GM18499 (cell line): ENCODE measurements around the gene RALB.
A peak's percentile ranks its signal among the peaks of the same experiment; 100 is the strongest.
"Not testable (repeated sequence)": the region's sequence is repeated elsewhere in the genome, so short reads cannot be mapped to it uniquely, and the experiment has no call there.

Experiments
- ATAC-seq: cut with Tn5 transposase; IDR thresholded peaks from one replicate; pipeline ENCODE4 v1.9.1; 2021; ENCODE audit warnings: moderate number of reproducible peaks; ENCODE audit not compliant: insufficient read depth, unreplicated experiment

RALB gene

GRCh38 chr2:120224735-120225548 is 27.7 kb upstream of the RALB start:
- no peak for ATAC-seq

GRCh38 chr2:120225549-120226065 is 27.0 kb upstream of the RALB start:
- no peak for ATAC-seq

- ATAC-seq: no peak
Observed at GRCh38 chr2:120226316-120226715, 26.3 kb upstream of the RALB start.

GRCh38 chr2:120227111-120227991 is 25.3 kb upstream of the RALB start:
- no peak for ATAC-seq

- ATAC-seq: no peak
Observed at GRCh38 chr2:120228503-120228902, 24.1 kb upstream of the RALB start.

GRCh38 chr2:120229341-120229740 is 23.3 kb upstream of the RALB start:
- no peak for ATAC-seq

- ATAC-seq: no peak
Observed at GRCh38 chr2:120230515-120231471, 21.9 kb upstream of the RALB start.

- ATAC-seq: peak; percentile 1
Observed at GRCh38 chr2:120231564-120231973, 21.1 kb upstream of the RALB start.

- peak; percentile 74 for ATAC-seq
Observed at GRCh38 chr2:120231974-120232635, 20.5 kb upstream of the RALB start.

GRCh38 chr2:120233292-120233691 is 19.4 kb upstream of the RALB start:
- ATAC-seq: no peak

GRCh38 chr2:120235158-120235557 is 17.5 kb upstream of the RALB start:
- not testable (repeated sequence) for ATAC-seq

GRCh38 chr2:120235681-120236080 is 17.0 kb upstream of the RALB start:
- no peak for ATAC-seq

- no peak for ATAC-seq
Observed at GRCh38 chr2:120236316-120236715, 16.3 kb upstream of the RALB start.

- ATAC-seq: no peak
Observed at GRCh38 chr2:120236791-120237190, 15.9 kb upstream of the RALB start.

GRCh38 chr2:120237491-120237902 is 15.2 kb upstream of the RALB start:
- no peak for ATAC-seq

GRCh38 chr2:120238728-120239487 is 13.7 kb upstream of the RALB start:
- ATAC-seq: no peak

- ATAC-seq: no peak
Observed at GRCh38 chr2:120239488-120240287, 13.0 kb upstream of the RALB start.

GRCh38 chr2:120240901-120241429 is 11.7 kb upstream of the RALB start:
- no peak for ATAC-seq
